ENCODE results near the gene TBC1D26. TPM values are rescaled to one million over a fixed set of nuclear protein-coding genes. Genes with fewer than 3 reads are reported as not detected.
"Not testable (repeated sequence)": the region's sequence is repeated elsewhere in the genome, so short reads cannot be mapped to it uniquely, and the experiment has no call there.

Gene TBC1D26
- total and polyA plus RNA-seq, 2 donors from 2014 or later, result not detected

DNA sequence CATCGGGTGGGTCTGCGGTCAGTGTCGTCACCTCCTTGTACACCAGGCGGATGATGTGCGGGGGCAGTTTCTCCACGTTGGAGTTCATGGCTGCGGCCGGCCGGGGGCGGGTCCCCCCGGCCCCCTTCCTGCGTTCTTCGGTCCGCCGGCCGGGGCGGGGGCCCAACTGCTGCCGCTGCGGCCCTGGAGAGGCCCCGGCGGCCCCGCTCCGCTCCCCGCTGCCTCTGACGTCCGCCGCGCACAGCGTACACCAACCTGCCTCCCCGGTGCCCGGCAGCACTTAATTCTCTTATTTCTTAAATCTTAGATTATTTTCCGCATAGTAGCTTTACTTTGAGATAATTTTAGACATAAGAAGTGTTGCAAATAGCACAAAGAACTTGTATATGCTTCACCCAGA is 27.3 kb upstream of the TBC1D26 start:
- H3K27ac ChIP-seq (ENCODE audit: low read depth in 2 of 2, low read length in 2 of 2); intact Hi-C loops (cut with DNase I); H3K9ac ChIP-seq (ENCODE audit: low read length in 3 of 3); H3K9me3 ChIP-seq (ENCODE audit: control insufficient read depth in 2 of 3, insufficient read depth in 1 of 3, low read length in 3 of 3); H3K27me3 ChIP-seq (ENCODE audit: control insufficient read depth, insufficient read depth, low read length); H3K4me1 ChIP-seq (ENCODE audit: control insufficient read depth in 2 of 3, insufficient read depth in 2 of 3, low read depth in 1 of 3, low read length in 3 of 3); FAIRE-seq; DNase-seq; H3K4me3 ChIP-seq (ENCODE audit: low read length in 3 of 3): not testable (repeated sequence)
- H3K36me3 ChIP-seq (ENCODE audit: control insufficient read depth in 2 of 3, insufficient read depth in 3 of 3, low read length in 3 of 3), result peaks cover 3 to 20% (median 16%) of the 10 kb centered on the region in 3 donors

DNA sequence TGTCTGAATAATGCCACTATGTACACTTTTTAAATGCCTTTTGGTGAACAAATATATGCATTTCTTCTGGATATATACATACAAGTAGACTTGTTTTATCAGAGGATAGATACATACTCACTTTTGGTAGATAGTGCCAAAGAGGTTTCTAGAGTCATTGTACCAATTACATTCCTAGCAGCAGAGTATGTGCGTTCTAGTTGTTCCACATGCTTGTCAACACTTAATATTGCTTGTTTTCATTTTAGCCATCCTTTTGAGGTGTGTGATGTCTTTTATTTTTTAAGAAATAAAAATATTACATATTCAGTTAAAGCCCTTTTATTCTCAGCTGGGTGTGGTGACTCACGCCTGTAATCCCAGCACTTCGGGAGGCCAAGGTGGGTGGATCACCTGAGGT is 23.2 kb upstream of the TBC1D26 start:
- H3K9me3 ChIP-seq (ENCODE audit: control insufficient read depth in 2 of 3, insufficient read depth in 1 of 3, low read length in 3 of 3); intact Hi-C loops (cut with DNase I); H3K27me3 ChIP-seq (ENCODE audit: control insufficient read depth, insufficient read depth, low read length); H3K4me1 ChIP-seq (ENCODE audit: control insufficient read depth in 2 of 3, insufficient read depth in 2 of 3, low read depth in 1 of 3, low read length in 3 of 3); H3K4me3 ChIP-seq (ENCODE audit: low read length in 3 of 3); DNase-seq; H3K9ac ChIP-seq (ENCODE audit: low read length in 3 of 3); FAIRE-seq; H3K27ac ChIP-seq (ENCODE audit: low read depth in 2 of 2, low read length in 2 of 2): not testable (repeated sequence)
- H3K36me3 ChIP-seq (ENCODE audit: control insufficient read depth in 2 of 3, insufficient read depth in 3 of 3, low read length in 3 of 3), result peaks cover 3 to 20% (median 16%) of the 10 kb centered on the region in 3 donors

DNA sequence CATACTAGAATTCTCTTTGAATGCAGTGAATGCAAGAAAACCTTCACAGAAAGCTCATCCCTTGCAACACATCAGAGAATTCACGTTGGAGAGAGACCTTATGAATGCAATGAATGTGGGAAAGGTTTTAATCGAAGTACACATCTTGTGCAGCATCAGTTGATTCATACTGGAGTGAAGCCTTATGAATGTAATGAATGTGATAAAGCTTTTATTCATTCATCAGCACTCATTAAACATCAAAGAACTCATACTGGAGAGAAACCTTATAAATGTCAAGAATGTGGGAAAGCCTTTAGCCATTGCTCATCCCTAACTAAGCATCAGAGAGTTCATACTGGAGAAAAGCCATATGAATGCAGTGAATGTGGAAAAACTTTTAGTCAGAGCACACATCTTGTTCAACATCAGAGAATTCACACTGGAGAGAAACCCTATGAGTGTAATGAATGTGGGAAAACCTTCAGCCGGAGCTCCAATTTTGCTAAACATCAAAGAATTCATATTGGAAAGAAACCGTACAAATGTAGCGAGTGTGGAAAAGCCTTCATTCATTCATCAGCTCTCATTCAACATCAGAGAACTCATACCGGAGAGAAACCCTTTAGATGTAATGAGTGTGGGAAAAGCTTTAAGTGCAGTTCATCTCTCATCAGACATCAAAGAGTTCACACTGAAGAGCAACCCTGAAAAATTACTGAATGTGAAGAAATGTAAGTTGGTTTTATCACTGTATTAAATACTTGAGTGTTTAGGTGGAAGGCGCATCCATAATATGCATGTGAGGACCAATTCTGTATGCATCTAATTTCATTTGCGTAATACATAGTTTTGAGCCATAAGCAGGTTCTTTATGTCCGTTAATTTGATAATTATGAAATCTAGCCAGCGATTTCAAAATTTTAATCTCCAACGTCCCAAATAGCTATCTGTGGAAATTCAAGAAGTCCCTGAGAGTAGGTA is 15.2 kb upstream of the TBC1D26 start:
- H3K27ac ChIP-seq (ENCODE audit: low read depth in 2 of 2, low read length in 2 of 2); H3K4me1 ChIP-seq (ENCODE audit: control insufficient read depth in 2 of 3, insufficient read depth in 2 of 3, low read depth in 1 of 3, low read length in 3 of 3); H3K9ac ChIP-seq (ENCODE audit: low read length in 3 of 3); FAIRE-seq; intact Hi-C loops (cut with DNase I); H3K36me3 ChIP-seq (ENCODE audit: control insufficient read depth in 2 of 3, insufficient read depth in 3 of 3, low read length in 3 of 3); H3K4me3 ChIP-seq (ENCODE audit: low read length in 3 of 3); H3K27me3 ChIP-seq (ENCODE audit: control insufficient read depth, insufficient read depth, low read length): not testable (repeated sequence)
- peak in 1 of 5 donors; percentile 3 for DNase-seq
- peaks cover 2 to 23% (median 8%) of the 10 kb centered on the region in 3 donors for H3K9me3 ChIP-seq (ENCODE audit: control insufficient read depth in 2 of 3, insufficient read depth in 1 of 3, low read length in 3 of 3)

DNA sequence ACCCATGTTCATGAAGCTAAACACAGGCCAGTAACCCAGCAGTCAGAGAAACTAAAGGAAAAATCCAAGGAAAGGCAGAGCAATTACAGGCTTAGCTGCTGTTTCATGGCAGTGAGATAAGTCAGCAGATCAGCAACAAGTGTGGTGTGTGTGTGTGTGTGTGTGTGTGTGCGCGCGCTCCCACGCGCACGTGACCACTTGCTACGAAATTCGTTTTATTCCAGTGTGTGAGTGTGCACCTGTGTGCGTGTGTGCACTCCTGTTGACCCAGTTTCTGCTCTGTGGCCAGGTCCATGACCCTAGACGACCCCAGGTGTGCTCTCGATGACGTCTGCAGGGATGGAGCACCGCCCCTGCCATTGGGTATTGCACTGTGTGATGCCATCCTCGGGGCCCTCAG is 1.5 kb upstream of the TBC1D26 start:
- H3K36me3 ChIP-seq (ENCODE audit: control insufficient read depth in 2 of 3, insufficient read depth in 3 of 3, low read length in 3 of 3); H3K4me1 ChIP-seq (ENCODE audit: control insufficient read depth in 2 of 3, insufficient read depth in 2 of 3, low read depth in 1 of 3, low read length in 3 of 3); intact Hi-C loops (cut with DNase I); H3K4me3 ChIP-seq (ENCODE audit: low read length in 3 of 3); H3K9ac ChIP-seq (ENCODE audit: low read length in 3 of 3); DNase-seq; FAIRE-seq; H3K9me3 ChIP-seq (ENCODE audit: control insufficient read depth in 2 of 3, insufficient read depth in 1 of 3, low read length in 3 of 3); H3K27ac ChIP-seq (ENCODE audit: low read depth in 2 of 2, low read length in 2 of 2); H3K27me3 ChIP-seq (ENCODE audit: control insufficient read depth, insufficient read depth, low read length): not testable (repeated sequence)

DNA sequence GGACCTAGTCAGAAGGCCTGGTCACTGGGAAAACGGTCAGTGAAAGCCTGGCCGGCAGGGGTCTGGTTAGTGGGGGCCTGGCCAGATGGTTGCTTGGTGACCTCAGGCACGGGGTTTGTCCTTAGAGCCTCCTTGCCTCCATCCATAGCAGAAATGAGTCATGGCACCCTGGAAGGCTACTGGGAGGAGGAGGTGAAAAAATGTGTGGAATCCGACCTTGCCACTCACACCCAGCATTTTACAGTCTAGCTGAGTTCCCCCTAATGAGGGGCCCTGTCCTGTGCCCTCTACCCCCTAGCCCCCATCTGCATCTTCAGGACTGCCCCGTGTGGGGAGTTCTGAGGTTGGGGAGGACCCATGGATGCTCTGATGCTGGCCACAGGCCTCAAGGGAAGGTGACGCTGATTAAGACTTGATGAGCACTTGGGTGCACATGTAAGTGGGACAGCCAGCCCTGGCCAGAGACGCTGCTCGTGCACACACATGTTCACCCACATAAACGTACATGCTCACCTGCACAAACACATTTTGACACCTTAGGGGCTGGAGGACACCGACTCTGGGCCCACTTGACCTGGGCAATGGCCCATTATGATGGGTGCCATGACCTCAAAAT is 1.2 kb downstream of the TBC1D26 start:
- H3K27me3 ChIP-seq (ENCODE audit: control insufficient read depth, insufficient read depth, low read length); H3K4me1 ChIP-seq (ENCODE audit: control insufficient read depth in 2 of 3, insufficient read depth in 2 of 3, low read depth in 1 of 3, low read length in 3 of 3); H3K9me3 ChIP-seq (ENCODE audit: control insufficient read depth in 2 of 3, insufficient read depth in 1 of 3, low read length in 3 of 3); intact Hi-C loops (cut with DNase I); H3K27ac ChIP-seq (ENCODE audit: low read depth in 2 of 2, low read length in 2 of 2); H3K36me3 ChIP-seq (ENCODE audit: control insufficient read depth in 2 of 3, insufficient read depth in 3 of 3, low read length in 3 of 3); H3K9ac ChIP-seq (ENCODE audit: low read length in 3 of 3); H3K4me3 ChIP-seq (ENCODE audit: low read length in 3 of 3); FAIRE-seq: not testable (repeated sequence)
- peak in 1 of 5 donors; percentile 52 for DNase-seq

DNA sequence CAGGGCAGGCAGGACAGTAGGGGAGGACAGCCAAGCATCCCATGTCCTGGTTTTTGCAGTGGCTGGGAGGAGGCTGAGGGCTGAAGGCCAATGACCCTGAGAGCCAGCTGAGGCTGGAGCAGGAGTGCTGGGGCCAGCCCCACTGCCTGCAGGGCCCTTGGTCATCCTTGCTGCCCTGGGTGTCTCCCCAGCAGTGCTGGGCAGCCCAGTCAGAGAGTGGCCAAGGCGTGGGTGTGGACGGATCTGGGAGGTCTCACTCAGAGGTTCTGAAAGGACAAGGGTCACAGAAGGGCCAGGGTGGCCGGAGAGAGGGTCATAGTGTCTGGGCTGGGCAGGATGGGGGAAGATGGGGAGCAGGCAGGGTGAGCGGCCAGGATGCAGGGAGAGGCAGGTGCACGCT is 4.5 kb downstream of the TBC1D26 start:
- H3K27me3 ChIP-seq (ENCODE audit: control insufficient read depth, insufficient read depth, low read length); H3K9me3 ChIP-seq (ENCODE audit: control insufficient read depth in 2 of 3, insufficient read depth in 1 of 3, low read length in 3 of 3); H3K9ac ChIP-seq (ENCODE audit: low read length in 3 of 3); H3K4me3 ChIP-seq (ENCODE audit: low read length in 3 of 3); H3K27ac ChIP-seq (ENCODE audit: low read depth in 2 of 2, low read length in 2 of 2); H3K4me1 ChIP-seq (ENCODE audit: control insufficient read depth in 2 of 3, insufficient read depth in 2 of 3, low read depth in 1 of 3, low read length in 3 of 3); DNase-seq; intact Hi-C loops (cut with DNase I); FAIRE-seq; H3K36me3 ChIP-seq (ENCODE audit: control insufficient read depth in 2 of 3, insufficient read depth in 3 of 3, low read length in 3 of 3): not testable (repeated sequence)

Measured in kidney (tissue), 11 donors.